Measurements from ENCODE around the gene INTS3. TPM values are rescaled to one million over a fixed set of nuclear protein-coding genes. Genes with fewer than 3 reads are reported as not detected.

The INTS3 gene
- total and polyA plus RNA-seq, 2 of the 8 experiments (the other 6 are each of a cell fraction or from before 2014, with no cell fraction given): 66.8 to 93.2 TPM

DNA sequence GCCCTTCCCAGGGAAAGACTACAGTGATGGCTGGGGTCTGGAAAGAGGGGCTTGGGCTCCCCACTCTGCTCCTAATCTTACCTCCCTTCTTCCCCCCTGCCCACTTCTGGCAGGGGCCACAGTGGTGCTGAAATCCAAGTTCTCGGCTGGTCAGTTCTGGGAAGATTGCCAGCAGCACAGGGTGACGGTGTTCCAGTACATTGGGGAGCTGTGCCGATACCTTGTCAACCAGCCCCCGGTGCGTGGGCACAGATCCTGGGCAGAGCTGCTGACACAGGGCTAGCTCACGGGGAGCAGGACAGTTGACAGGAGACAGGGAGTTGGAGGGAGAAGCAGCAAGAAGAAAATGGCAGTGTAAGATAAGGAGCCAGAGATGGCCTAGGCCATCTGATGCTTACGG is 49.8 kb downstream of the INTS3 start:
- peaks cover 5% of the 10 kb centered on the region; the same call in 1 of the 2 replicates for H3K79me1 ChIP-seq (ENCODE audit: low read depth, low read length)
- no peak overlapping the region for H2BK120ac ChIP-seq (replicated peaks; ENCODE audit: low read depth, low read length)
- H3K23ac ChIP-seq (ENCODE audit: insufficient read length): no peak overlapping the region
- no peak overlapping the region for H2BK5ac ChIP-seq (ENCODE audit: low read depth, low read length)
- H3K4me3 ChIP-seq (ENCODE audit: extremely low read depth in 1 of 4, insufficient read depth in 2 of 4, low read depth in 3 of 4, low read length in 4 of 4): no peak overlapping the region
- no peaks in the 10 kb centered on the region; a peak in 1 of 4 replicates for H3K79me2 ChIP-seq (ENCODE audit: control insufficient read depth in 1 of 2, insufficient read depth in 2 of 2, low read length in 2 of 2)
- H3K23me2 ChIP-seq (ENCODE audit: low read depth, low read length): peaks cover 11% of the 10 kb centered on the region
- no peaks in the 10 kb centered on the region; a peak in 1 of 7 replicates for H3K27me3 ChIP-seq (replicated peaks in 1 of 4; ENCODE audit: control insufficient read depth in 3 of 4, extremely low read depth in 1 of 4, insufficient read depth in 3 of 4, low read length in 3 of 4)
- H4K8ac ChIP-seq (ENCODE audit: extremely low read depth, insufficient read depth, low read length): no peak overlapping the region
- no peaks in the 10 kb centered on the region for H3K9me3 ChIP-seq (ENCODE audit: insufficient read depth in 2 of 2, low read depth in 1 of 2, low read length in 1 of 2)
- DNase-seq (ENCODE audit: low read depth in 1 of 2, low spot score in 2 of 2) (no peak), FAIRE-seq (no peak)
- H3K4me2 ChIP-seq (ENCODE audit: insufficient read depth in 1 of 2, low read depth in 2 of 2, low read length in 2 of 2): no peak overlapping the region
- no peak overlapping the region for H3K9ac ChIP-seq (replicated peaks in 1 of 4; ENCODE audit: extremely low read depth in 1 of 4, low read depth in 3 of 4, low read length in 3 of 4)
- H4K20me1 ChIP-seq (replicated peaks in 1 of 2; ENCODE audit: control insufficient read depth in 1 of 2, insufficient read depth in 2 of 2, low read length in 2 of 2): no peaks in the 10 kb centered on the region
- no peak overlapping the region for H2BK20ac ChIP-seq (ENCODE audit: low read length)
- no peak overlapping the region for H2BK15ac ChIP-seq (ENCODE audit: low read length)
- peak overlapping the region; percentile 68 for H4K91ac ChIP-seq (replicated peaks; ENCODE audit: insufficient read length, low read length)
- H3K56ac ChIP-seq (replicated peaks; ENCODE audit: insufficient read length, low read depth, low read length): no peak overlapping the region
- H2AK5ac ChIP-seq (ENCODE audit: low read depth, low read length): no peak overlapping the region
- no peak overlapping the region for H3K14ac ChIP-seq (ENCODE audit: insufficient read length)
- no peak overlapping the region for H3K27ac ChIP-seq (ENCODE audit: low read depth, low read length)
- ChIA-PET POLR2A (ENCODE audit: partially characterized antibody) (interaction anchor here (1.0 to 6.3 kb wide), 7 partner anchors 8 to 214 kb away, joined by 3 to 53 read pairs (median 5); partner anchors contain the start of genes CREB3L4, CRTC2, RPS27 and SLC39A1), CTCF (ENCODE audit: partially characterized antibody) (interaction anchor here (0.7 to 2.7 kb wide), 5 partner anchors 9 to 422 kb away, joined by 3 to 12 read pairs (median 4); no protein-coding TSS in a partner anchor)
- H2BK12ac ChIP-seq (ENCODE audit: low read depth, low read length): peak overlapping the region; percentile 50; the same call in 1 of the 2 replicates
- 89% methylated on average over 7 of the region's 7 CpGs; no CpG with 5 or more reads in 1 of the 2 experiments for WGBS, 2 experiments (ENCODE audit: extremely low coverage in 1 of 2, insufficient coverage in 1 of 2, insufficient read length in 1 of 2, insufficient replicate concordance in 2 of 2, low coverage in 1 of 2, low lambda C conversion rate in 2 of 2, missing lambda C conversion rate in 1 of 2)
- no peak overlapping the region for H2AFZ ChIP-seq (ENCODE audit: low read length)
- no peak overlapping the region for H4K5ac ChIP-seq (ENCODE audit: insufficient read length, low read depth, low read length)
- no peak overlapping the region for H3K4ac ChIP-seq (replicated peaks; ENCODE audit: insufficient read length, low read depth, low read length)
- H3K18ac ChIP-seq (ENCODE audit: extremely low read depth, low read length): no peak overlapping the region
- peaks cover 0 to 17% (median 11%) of the 10 kb centered on the region in 4 experiments; a peak in 6 of 7 replicates for H3K4me1 ChIP-seq (replicated peaks in 1 of 4; ENCODE audit: control insufficient read depth in 3 of 4, insufficient read depth in 4 of 4, low read length in 3 of 4)
- H3K36me3 ChIP-seq (ENCODE audit: control insufficient read depth in 2 of 4, insufficient read depth in 4 of 4, low read length in 3 of 4): peaks cover 0 to 9% (median 7%) of the 10 kb centered on the region in 4 experiments; a peak in 3 of 8 replicates
- TF ChIP-seq BACH1 (IDR thresholded peaks at IDR 0.05; ENCODE audit: low read length): no peak
- no peak for TF ChIP-seq KDM1A (IDR thresholded peaks at IDR 0.05; ENCODE audit: borderline replicate concordance, low read length)
- no peak for TF ChIP-seq ZNF274 (IDR thresholded peaks at IDR 0.05; ENCODE audit: borderline replicate concordance, extremely low read depth, low read length)
- no peak for TF ChIP-seq CTBP2 (IDR thresholded peaks at IDR 0.05; ENCODE audit: borderline replicate concordance, insufficient read depth, insufficient read length, low read length)
- TF ChIP-seq SIX5 (IDR thresholded peaks at IDR 0.05; ENCODE audit: low read depth, low read length): no peak
- TF ChIP-seq PHF8 (conservative IDR thresholded peaks at IDR 0.05; ENCODE audit: low read depth, low read length): no peak
- TF ChIP-seq SAP30 (IDR thresholded peaks at IDR 0.05; ENCODE audit: insufficient read depth, insufficient replicate concordance, low read length): no peak
- TF ChIP-seq FOSL1 (IDR thresholded peaks at IDR 0.05; ENCODE audit: insufficient read depth, low read depth, low read length): no peak
- TF ChIP-seq GTF2F1 (IDR thresholded peaks at IDR 0.05; ENCODE audit: borderline replicate concordance, low read depth, low read length): no peak
- TF ChIP-seq RBBP5 (IDR thresholded peaks at IDR 0.05; ENCODE audit: borderline replicate concordance, low read depth, low read length): no peak

All from H1 (cell line).